Neural cell (in vitro differentiated cells): ENCODE measurements around the gene PLEKHF1. TPM values are rescaled to one million over a fixed set of nuclear protein-coding genes. Genes with fewer than 3 reads are reported as not detected.

Source experiments
- H2AFZ ChIP-seq: fragments of 200-600, 300-800 bp; sonication (generic), shearing (Covaris generic); 2 replicates; pipeline ENCODE4 v1.6.0; 2014; ENCODE audit warnings: low read depth, mild to moderate bottlenecking, antibody characterized with exemption, low read length, moderate library complexity
- H3F3A ChIP-seq: fragments of 200-600 bp; shearing (Covaris generic); 2 replicates; pipeline ENCODE4 v1.6.1; 2016; ENCODE audit warnings: mild to moderate bottlenecking, moderate library complexity, mixed read lengths, antibody characterized with exemption, low read length; ENCODE audit not compliant: insufficient read depth, poor library complexity, severe bottlenecking
- H3K27ac ChIP-seq: fragments of 200-600, 300-800 bp; sonication (generic), shearing (Covaris generic); 2 replicates; pipeline ENCODE4 v1.5.1; 2014; ENCODE audit warnings: mild to moderate bottlenecking, low read length, moderate library complexity
- H3K27me3 ChIP-seq: fragments of 300-800, 200-600 bp; sonication (generic), shearing (Covaris generic); 2 replicates; pipeline ENCODE4 v1.6.0; 2014; ENCODE audit warnings: mild to moderate bottlenecking, low read depth, low read length, moderate library complexity; ENCODE audit not compliant: insufficient read depth
- H3K36me3 ChIP-seq: fragments of 300-800, 200-600 bp; sonication (generic), shearing (Covaris generic); 2 replicates; pipeline ENCODE4 v1.5.1; 2014; ENCODE audit warnings: mild to moderate bottlenecking, antibody characterized with exemption, low read length, moderate library complexity; ENCODE audit not compliant: insufficient read depth
- H3K4me2 ChIP-seq: fragments of 300-800, 200-600 bp; sonication (generic), shearing (Covaris generic); 2 replicates; pipeline ENCODE4 v1.6.0; 2014; ENCODE audit warnings: mild to moderate bottlenecking, low read length
- H3K4me3 ChIP-seq: fragments of 300-800, 200-600 bp; sonication (generic), shearing (Covaris generic); 2 replicates; pipeline ENCODE4 v1.5.1; 2014; ENCODE audit warnings: mild to moderate bottlenecking, low read length, moderate library complexity
- H3K79me2 ChIP-seq: fragments of 200-600 bp; shearing (Covaris generic); replicated peaks from 2 replicates; pipeline ENCODE4 v1.6.0; 2014; ENCODE audit warnings: mild to moderate bottlenecking, low read length, moderate library complexity; ENCODE audit not compliant: insufficient read depth
- H3K9ac ChIP-seq: fragments of 300-800, 200-600 bp; sonication (generic), shearing (Covaris generic); 2 replicates; pipeline ENCODE4 v1.6.1; 2016; ENCODE audit warnings: mild to moderate bottlenecking, low read length, mixed read lengths
- H3K9me2 ChIP-seq: fragments of 200-600 bp; shearing (Covaris generic); 2 replicates; pipeline ENCODE4 v1.6.1; 2016; ENCODE audit warnings: mild to moderate bottlenecking, low read length, mixed read lengths; ENCODE audit not compliant: insufficient read depth
- H3K9me3 ChIP-seq: fragments of 200-600, 300-800 bp; sonication (generic), shearing (Covaris generic); 2 replicates; pipeline ENCODE4 v1.6.1; 2016; ENCODE audit warnings: mild to moderate bottlenecking, mixed run types, low read length, moderate library complexity, mixed read lengths
- H4K20me1 ChIP-seq: fragments of 200-600 bp; shearing (Covaris generic); 2 replicates; pipeline ENCODE4 v1.6.1; 2016; ENCODE audit warnings: mild to moderate bottlenecking, mixed run types; ENCODE audit not compliant: insufficient read depth
- EP300 ChIP-seq: fragments of 450-650 bp; conservative IDR thresholded peaks from 2 replicates; pipeline ENCODE4 v1.6.1; 2014; ENCODE audit warnings: antibody characterized with exemption, mild to moderate bottlenecking, moderate library complexity; ENCODE audit not compliant: poor library complexity, severe bottlenecking
- EZH2 ChIP-seq: fragments of 200-600, 300-800 bp; shearing (Covaris generic), sonication (generic); IDR thresholded peaks from 2 replicates; pipeline ENCODE4 v1.6.1; 2014; ENCODE audit warnings: antibody characterized with exemption, low read length, borderline replicate concordance, mild to moderate bottlenecking; ENCODE audit not compliant: insufficient read depth, poor library complexity, severe bottlenecking
- MXI1 ChIP-seq: fragments of 450-650 bp; conservative IDR thresholded peaks from 2 replicates; pipeline ENCODE4 v1.6.1; 2014; ENCODE audit warnings: antibody characterized with exemption, mild to moderate bottlenecking; ENCODE audit not compliant: poor library complexity, severe bottlenecking
- POLR2AphosphoS5 ChIP-seq: IDR thresholded peaks from 2 replicates; pipeline ENCODE4 v1.6.1; 2012
- RAD21 ChIP-seq: fragments of 450-650 bp; conservative IDR thresholded peaks from 2 replicates; pipeline ENCODE4 v1.6.1; 2014; ENCODE audit warnings: antibody characterized with exemption, mild to moderate bottlenecking, moderate library complexity
- SMC3 ChIP-seq: fragments of 450-650 bp; conservative IDR thresholded peaks from 2 replicates; pipeline ENCODE4 v1.6.1; 2014; ENCODE audit warnings: antibody characterized with exemption, mild to moderate bottlenecking, moderate library complexity; ENCODE audit not compliant: poor library complexity
- TAF1 ChIP-seq: IDR thresholded peaks from 2 replicates; pipeline ENCODE4 v1.6.1; 2012; ENCODE audit warnings: low read depth
- polyA plus RNA-seq: library from polyadenylated mRNA; depleted of rRNA; stranded (reverse); fragments of >200 nt; gene quantifications from 2 replicates; pipeline ENCODE4 v1.2.3, GENCODE V29; 2014
- TF ChIP-seq, protein P1 (sequence below): fragments of 450-650 bp; IDR thresholded peaks from 2 replicates; pipeline ENCODE4 v1.5.1; 2014; ENCODE audit warnings: antibody characterized with exemption, mild to moderate bottlenecking, moderate library complexity; ENCODE audit not compliant: poor library complexity, severe bottlenecking
- TF ChIP-seq, protein P2 (sequence below): IDR thresholded peaks from 2 replicates; pipeline ENCODE4 v1.6.1; 2012; ENCODE audit warnings: borderline replicate concordance

The PLEKHF1 gene
- polyA plus RNA-seq, 1 donor from 2014 or later, result not detected

DNA sequence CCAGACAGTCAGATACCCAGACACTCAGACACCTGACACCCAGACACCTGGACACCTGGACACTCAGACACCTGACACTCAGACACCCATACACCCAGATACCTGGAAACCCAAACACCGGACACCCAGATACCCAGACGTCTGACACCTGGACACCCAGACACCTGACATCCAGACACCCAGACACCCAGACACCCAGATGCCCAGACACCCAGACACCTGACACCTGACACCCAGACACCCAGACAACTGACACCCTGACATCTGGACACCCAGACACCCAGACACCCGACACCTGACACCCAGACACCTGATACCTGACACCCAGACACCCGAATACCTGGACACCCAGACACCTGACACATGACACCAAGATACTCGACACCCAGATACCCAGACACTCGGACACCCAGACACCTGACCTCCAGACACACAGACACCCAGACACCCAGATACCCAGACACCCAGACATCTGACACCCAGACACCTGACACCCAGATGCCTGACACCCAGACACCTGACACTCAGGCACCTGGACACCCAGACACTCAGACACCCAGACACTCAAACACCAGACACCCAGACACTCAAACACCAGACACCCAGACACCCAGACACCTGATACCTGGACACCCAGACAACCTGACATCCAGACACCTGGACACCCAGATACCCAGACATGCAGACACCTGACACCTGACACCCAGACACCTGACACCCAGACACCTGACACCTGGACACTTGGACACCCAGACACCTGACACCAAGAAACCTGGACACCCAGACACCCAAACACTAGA, 30.7 kb downstream of the PLEKHF1 start:
- Histone ChIP-seq H3K36me3 (no peaks in the 10 kb centered on the region), H3K4me2 (no peak overlapping the region), H3F3A (no peaks in the 10 kb centered on the region), H3K27ac (no peak overlapping the region), H3K4me3 (no peak overlapping the region), H3K27me3 (no peaks in the 10 kb centered on the region), H4K20me1 (no peaks in the 10 kb centered on the region), H2AFZ (no peak overlapping the region), H3K79me2 (no peaks in the 10 kb centered on the region), H3K9ac (no peak overlapping the region), H3K9me3 (no peaks in the 10 kb centered on the region), H3K9me2 (no peaks in the 10 kb centered on the region)
- TF ChIP-seq RAD21 (no peak), TAF1 (no peak), POLR2AphosphoS5 (no peak)
- TF ChIP-seq, protein P1, sequence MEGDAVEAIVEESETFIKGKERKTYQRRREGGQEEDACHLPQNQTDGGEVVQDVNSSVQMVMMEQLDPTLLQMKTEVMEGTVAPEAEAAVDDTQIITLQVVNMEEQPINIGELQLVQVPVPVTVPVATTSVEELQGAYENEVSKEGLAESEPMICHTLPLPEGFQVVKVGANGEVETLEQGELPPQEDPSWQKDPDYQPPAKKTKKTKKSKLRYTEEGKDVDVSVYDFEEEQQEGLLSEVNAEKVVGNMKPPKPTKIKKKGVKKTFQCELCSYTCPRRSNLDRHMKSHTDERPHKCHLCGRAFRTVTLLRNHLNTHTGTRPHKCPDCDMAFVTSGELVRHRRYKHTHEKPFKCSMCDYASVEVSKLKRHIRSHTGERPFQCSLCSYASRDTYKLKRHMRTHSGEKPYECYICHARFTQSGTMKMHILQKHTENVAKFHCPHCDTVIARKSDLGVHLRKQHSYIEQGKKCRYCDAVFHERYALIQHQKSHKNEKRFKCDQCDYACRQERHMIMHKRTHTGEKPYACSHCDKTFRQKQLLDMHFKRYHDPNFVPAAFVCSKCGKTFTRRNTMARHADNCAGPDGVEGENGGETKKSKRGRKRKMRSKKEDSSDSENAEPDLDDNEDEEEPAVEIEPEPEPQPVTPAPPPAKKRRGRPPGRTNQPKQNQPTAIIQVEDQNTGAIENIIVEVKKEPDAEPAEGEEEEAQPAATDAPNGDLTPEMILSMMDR, result no peak

DNA sequence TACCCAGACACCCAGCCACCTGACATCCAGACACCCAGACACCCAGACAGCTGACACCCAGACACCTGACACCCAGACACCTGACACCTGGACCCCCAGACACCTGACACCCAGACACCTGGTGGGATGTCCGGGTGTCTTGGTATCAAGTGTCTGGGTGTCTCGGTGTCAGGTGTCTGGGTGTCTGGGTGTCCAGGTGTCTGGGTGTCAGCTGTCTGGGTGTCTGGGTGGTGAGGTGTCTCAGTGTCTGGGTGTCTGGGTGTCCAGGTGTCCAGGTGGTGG, 31.2 kb downstream of the PLEKHF1 start:
- Histone ChIP-seq H3F3A (no peaks in the 10 kb centered on the region), H3K9me3 (no peaks in the 10 kb centered on the region), H3K9me2 (no peaks in the 10 kb centered on the region), H3K27me3 (no peaks in the 10 kb centered on the region), H3K79me2 (no peaks in the 10 kb centered on the region), H3K4me2 (no peak overlapping the region), H3K27ac (no peak overlapping the region), H4K20me1 (no peaks in the 10 kb centered on the region), H3K9ac (no peak overlapping the region), H2AFZ (no peak overlapping the region), H3K4me3 (no peak overlapping the region), H3K36me3 (no peaks in the 10 kb centered on the region)
- TF ChIP-seq, protein P2, sequence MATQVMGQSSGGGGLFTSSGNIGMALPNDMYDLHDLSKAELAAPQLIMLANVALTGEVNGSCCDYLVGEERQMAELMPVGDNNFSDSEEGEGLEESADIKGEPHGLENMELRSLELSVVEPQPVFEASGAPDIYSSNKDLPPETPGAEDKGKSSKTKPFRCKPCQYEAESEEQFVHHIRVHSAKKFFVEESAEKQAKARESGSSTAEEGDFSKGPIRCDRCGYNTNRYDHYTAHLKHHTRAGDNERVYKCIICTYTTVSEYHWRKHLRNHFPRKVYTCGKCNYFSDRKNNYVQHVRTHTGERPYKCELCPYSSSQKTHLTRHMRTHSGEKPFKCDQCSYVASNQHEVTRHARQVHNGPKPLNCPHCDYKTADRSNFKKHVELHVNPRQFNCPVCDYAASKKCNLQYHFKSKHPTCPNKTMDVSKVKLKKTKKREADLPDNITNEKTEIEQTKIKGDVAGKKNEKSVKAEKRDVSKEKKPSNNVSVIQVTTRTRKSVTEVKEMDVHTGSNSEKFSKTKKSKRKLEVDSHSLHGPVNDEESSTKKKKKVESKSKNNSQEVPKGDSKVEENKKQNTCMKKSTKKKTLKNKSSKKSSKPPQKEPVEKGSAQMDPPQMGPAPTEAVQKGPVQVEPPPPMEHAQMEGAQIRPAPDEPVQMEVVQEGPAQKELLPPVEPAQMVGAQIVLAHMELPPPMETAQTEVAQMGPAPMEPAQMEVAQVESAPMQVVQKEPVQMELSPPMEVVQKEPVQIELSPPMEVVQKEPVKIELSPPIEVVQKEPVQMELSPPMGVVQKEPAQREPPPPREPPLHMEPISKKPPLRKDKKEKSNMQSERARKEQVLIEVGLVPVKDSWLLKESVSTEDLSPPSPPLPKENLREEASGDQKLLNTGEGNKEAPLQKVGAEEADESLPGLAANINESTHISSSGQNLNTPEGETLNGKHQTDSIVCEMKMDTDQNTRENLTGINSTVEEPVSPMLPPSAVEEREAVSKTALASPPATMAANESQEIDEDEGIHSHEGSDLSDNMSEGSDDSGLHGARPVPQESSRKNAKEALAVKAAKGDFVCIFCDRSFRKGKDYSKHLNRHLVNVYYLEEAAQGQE, result no peak
- TF ChIP-seq TAF1, result no peak
- TF ChIP-seq SMC3, result no peak
- no peak for TF ChIP-seq RAD21
- no peak for TF ChIP-seq POLR2AphosphoS5
- TF ChIP-seq, protein P1, result no peak
- no peak for TF ChIP-seq EZH2
- TF ChIP-seq EP300, result no peak
- TF ChIP-seq MXI1, result no peak
